HG03097 (cell line): ENCODE results near the gene P2RY6.
"Not testable (repeated sequence)": the region's sequence is repeated elsewhere in the genome, so short reads cannot be mapped to it uniquely, and the experiment has no call there.

Source experiments
- ATAC-seq: cut with Tn5 transposase; IDR thresholded peaks from one replicate; pipeline ENCODE4 v1.9.1; 2021; ENCODE audit not compliant: unreplicated experiment, low FRiP score

The P2RY6 gene, protein sequence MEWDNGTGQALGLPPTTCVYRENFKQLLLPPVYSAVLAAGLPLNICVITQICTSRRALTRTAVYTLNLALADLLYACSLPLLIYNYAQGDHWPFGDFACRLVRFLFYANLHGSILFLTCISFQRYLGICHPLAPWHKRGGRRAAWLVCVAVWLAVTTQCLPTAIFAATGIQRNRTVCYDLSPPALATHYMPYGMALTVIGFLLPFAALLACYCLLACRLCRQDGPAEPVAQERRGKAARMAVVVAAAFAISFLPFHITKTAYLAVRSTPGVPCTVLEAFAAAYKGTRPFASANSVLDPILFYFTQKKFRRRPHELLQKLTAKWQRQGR

DNA sequence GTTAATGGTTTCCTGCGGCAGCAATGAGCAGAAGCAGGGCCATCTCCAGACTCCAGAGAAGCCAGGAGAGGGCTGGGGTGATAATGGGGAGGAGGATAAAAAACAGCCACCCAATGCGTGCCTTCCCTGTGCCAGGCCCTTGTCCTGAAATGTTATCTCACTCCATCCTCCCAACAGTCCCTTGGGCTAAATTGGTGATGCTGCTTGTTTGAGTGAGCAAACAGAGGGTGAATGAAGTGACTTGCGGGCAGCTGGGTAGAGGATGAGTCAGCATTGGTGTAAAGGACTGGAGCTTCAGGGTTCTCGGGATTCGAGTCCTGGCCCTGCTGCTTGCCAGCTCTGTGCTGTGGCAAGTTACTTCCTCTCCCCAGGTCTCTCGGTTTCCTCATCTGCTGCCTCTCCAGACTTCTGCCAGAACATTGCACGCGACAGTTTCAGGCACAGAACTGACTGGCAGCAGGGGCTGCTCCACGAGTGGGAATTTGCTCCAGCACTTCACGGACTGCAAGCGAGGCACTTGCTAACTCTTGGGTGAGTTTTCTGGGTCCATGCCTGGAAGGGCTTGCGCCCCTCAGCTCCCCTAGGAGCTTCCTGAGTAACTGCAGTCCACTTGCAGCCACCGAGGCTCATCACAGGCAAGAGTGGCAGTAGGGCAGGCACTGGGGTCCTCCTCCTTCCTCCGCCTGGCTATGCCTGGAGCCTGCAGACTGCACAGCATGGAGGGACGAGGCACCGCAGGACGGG is at the start of gene P2RY6:
TSS of gene P2RY6 (plus strand) at position 403 of the 744 bp plus-strand sequence. CDS start 24,181 bp downstream, outside the sequence.
- ATAC-seq, result no peak

DNA sequence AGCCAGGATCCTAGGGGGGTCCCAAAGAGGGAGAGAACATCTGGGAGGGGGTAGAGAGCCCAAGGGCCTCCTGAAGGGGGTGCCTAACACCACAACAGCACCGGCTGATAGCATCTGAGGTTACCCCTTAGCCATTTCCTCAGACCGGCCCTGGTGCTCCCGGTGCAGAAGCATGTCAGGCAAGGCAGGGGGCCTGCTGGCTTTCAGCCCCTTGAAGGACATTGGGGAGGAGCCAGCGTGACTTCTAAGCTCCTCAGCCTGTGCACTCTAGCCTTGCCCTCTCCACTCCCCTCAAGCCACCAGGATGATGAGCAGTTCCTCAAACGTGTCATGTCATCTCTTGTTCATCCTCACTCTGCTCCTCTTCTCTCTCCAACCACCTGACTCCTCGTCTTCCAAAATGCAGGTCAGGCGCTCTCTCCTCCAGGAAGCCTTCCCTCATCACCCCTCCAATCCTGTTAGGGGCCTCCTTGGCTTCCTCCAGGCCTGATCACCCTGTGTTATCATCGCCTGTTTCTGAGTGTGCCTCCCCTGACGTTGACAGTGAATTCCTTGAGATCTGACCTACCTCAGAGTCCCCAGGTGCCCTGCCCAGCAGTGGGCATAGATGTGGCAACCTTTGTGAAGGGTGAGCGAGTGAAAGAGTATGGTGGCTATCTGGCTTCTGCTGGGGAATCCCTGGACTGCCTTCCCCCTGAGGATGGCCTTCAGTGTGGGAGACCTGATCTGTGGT is 48.0 kb upstream of the P2RY6 start:
- no peak for ATAC-seq

DNA sequence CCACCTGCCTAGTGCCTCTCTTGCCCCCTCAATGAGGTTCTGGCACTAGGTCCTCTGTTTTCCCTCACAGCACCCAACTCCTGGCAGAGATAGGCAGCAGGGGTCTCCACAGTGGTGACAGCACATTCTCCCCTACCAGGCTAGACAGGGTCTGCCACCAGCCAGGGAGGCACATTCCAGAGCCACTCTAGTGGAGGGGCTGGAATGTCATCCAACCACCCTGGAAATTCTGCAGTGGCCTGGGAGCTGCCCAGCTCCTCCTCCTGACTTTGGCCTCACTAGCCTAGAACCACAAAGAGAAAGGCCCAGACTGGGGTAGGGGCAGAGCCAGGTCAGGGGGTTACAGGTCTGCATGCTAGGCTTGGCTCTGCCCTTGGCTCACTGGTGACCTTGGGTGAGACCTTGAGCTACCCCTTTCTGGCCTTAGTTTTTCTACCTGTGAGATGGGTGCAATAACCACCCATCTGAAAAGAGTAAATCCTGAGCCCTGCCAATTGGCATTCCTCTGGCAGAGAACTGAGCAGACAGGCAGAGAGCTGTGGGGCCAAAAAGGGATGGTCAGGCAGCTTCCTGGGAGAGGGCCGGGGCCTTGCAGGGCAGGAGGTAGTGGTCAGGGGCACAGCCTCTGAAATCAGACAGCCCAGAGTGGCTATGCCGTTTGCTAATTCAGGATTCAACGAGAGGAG is 47.0 kb upstream of the P2RY6 start:
- no peak for ATAC-seq

DNA sequence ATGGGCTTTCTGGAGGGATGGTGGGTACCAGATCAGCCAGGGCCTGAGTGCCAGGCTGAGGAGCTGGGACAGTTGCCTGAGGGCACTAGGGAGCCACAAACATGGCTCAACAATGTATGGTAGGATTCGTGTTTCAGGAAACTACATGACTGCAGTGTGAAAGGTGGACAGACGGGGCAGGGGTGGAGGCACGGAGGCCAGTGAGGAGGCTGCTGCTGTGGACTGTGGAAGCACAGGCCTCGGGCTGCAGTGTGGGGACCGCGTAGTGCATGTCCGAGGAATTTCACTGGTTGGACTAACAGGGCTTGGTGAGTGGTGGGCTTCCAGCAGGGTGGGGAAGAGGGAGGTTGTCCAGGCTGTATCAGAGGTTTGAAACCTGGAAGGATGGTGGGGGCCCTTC is 46.3 kb upstream of the P2RY6 start:
- no peak for ATAC-seq

DNA sequence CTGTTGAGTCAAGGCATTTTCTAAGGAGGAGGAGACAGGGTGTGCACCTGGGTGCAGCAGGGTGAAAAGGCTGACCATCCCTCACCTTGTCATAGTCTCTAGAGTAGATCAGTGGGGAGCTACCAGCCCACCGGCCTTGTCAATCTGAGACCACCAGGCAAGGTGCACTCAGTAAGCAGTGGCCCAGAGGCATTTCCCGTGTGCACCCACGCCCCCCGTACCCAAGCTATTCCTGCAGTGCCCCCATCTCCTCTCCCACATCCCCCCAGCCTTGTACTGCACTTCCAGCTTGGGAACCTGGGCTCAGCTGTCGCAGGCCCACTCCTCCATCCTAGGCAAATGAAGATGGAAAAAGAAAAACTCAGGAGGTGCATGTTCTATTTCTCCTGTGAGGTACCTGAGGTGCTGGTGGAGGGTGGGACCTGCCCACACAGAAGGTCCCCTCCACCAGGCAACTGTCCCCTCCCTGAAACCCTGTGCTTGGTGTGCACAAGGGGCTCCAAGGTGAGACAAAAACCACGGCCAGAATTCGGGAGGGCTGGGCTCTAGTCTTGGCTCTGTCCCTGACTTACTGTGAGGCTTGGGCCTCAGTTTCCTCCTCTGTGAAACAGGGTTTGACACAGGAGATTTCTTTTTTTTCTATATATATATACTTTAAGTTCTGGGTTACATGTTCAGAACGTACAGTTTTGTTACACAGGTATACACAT is 45.7 kb upstream of the P2RY6 start:
- ATAC-seq, result no peak

DNA sequence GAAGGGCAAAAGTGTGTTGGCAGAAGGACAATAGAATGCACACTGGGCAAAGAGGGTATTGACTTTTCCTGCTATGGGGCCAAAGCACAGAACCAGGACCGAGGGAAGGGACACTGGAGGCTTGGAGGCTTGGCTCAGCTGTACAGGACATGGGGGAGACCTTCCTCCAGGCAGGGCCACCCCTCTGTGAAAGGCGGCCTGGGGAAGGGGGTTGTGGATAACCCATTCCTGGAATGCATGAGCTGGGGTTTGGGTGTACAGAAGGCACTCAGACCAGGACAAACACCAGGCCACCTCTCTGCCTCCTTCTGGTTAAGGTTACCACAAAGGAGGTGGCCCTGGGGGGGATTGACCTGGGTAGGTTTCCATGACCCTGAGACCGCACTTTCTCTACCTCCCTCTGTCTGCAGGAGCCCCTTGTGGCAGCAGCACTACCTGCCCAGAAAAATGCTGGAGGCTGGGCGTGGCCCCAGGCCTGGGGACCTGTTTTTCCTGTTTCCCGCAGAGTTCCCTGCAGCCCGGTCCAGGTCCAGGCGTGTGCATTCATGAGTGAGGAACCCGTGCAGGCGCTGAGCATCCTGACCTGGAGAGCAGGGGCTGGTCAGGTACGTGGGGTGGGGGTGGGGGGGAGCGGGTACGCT is 44.4 kb upstream of the P2RY6 start:
- no peak for ATAC-seq

DNA sequence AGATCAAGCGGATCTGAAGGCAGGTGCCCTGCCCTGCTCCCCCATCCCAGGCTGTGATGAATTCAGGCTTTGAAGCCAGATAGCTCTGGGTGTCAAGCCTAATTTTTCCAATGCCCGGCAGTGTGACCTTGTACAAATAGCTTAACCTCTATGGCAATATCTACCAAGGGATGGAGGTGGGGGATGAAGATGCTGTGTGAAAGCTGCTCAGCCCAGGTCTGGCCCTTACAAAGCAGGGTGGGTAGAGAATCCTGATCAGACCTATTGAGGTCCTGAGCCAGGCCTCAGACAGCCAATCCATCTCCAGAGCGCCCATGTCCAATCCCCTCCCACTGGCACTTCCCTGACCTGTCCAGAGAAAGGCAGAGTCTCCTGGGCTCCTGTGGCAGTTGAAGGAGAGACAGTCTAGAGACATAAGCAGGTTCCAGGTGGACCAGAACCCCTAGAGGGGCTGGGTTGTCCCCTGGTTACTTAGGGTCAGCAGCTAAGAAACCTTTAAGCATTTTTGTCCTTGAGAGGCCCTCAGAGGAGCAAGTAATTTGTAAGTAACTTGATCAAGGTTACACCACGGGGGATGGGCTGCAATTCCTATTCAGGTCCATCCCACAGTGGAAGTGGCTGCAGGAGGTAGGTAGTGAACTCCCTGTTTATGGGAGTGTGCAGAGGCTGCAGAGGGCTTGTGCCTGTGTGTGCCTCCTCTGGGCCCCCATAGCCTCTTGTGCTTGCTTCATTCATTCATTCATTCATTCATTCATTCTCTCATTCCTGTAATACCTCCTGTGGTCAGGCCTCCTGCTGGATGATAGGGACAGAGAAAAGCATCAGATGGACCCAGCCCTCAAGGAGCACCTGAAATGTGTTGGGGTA is 43.6 kb upstream of the P2RY6 start:
- ATAC-seq, result no peak

DNA sequence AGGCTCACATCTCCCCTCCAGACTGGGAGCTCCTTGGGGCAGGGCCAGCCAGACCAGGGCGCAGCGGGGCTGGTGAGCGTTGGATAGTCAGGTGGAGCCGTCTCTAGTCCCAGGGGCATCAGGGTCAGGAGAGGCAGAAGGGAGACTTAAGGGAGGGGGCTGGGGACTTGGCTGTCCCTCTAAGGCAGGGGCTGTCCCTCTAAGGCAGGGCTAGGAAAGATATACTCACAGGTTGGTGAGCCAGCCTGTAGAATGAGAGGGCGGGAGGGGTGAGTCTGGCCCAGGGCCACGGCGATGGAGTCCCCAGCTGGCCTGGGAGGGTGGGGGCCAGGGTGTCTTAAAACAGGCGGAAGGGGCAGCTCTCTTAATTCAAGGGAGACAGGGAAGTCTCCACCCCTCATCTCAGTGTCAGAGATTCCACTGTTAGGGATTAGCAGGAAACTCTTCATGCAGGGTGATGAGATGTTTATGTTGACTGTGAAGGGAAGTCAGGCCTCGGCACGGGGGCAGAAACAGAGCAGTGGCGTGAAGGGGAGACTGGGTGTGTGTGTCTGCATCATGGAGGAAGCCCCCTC is 42.7 kb upstream of the P2RY6 start:
- ATAC-seq, result no peak

DNA sequence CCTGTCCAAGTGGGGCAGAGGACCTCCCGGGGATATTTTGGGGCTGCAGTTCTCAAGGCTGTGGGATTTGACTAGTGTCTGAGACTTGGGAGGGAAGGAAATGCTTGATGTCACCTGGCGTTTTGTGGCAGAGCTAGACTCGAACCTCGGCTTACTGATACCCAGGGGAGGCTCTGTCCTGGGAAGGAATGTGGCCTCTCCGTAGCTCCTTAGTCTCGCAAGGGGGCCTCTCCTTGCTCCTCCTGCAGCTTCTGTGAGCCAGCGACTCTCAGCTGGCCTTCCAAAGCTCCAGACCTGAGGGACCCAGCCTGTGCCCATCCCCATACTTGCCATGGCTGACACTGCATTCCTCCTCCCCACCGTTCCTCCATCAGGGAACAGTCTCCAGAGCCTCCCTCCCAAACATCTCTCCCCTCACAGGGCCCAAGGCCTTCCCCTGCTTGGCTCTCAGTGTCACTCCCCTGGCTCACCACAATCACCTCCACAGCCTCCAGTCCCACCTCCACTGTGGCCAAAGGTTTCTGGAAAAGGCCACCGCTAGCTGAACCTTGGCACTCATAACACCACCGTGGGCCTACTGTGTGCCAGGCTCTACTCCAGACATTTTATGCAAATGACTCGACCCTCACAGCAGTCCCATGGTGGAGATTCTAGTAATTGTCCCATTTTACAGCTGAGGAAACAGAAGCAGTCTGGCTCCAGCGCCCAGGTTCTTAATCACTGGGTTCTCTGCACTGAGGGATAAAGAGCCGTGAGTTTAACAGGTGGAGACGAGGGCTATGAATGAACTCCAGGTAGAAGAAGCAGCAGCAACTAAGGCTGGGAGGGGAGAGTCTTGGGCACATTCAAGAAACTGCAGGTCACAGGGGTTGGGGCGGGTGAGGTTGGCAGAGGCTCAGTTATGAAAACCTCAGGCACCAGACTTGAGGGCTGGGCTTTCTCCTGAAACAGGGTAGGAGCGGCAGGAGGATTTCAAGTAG is 42.0 kb upstream of the P2RY6 start:
- no peak for ATAC-seq

DNA sequence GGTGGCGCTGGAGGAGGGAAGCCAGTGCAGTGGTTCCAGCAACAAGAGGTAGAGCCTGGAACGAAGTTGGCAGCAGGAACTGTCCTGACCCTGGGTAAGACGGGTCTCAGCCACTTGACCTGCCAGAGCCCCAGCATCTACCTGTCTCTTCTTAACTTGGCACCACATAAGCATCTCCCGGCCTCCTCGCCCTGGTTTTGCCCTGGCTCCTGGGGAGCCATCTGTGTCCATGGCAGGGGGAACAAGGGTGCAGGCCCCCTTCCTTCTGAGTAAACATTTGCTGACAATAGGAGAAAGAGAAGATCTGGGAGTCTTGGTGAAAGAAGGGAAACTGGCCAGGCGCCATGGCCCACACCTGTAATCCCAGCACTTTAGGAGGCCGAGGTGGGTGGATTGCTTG is 41.2 kb upstream of the P2RY6 start:
- no peak for ATAC-seq

DNA sequence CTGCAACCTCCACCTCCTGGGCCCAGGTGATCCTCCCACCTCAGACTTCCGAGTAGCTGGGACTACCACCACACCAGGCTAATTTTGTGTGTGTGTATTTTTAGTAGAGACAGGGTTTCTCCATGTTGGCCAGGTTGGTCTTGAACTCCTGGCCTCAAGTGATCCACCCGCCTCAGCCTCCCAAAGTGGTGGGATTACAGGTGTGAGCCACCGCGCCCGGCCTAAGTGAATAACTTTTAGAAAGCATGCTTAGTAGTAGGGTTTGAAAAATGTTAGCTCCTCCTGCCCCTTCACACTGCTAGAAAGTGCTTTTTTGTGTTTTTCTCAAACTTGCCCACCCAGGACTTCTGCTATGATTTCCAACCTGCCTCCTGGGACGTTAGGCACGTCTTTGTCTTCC is 39.7 kb upstream of the P2RY6 start:
- ATAC-seq, result not testable (repeated sequence)

DNA sequence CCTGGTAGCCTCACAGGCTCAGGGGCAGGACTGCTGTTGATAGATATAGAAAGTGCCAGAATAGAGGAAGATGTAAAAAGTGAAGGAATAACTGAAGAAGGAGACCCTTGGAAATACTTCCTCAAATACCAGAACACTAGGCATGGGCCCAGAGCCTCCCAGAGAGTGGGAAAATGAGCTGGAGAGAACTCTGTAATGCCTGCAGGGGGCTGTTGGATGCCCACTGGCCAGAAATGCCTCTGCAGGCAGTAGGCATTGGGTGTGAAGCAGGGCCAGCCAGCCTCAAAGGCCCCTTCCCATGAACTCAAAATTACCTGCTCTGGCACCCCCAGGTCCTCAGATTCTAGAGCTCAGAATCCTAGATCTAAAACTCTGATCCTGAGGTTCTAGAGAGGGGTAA is 38.9 kb upstream of the P2RY6 start:
- ATAC-seq, result no peak

DNA sequence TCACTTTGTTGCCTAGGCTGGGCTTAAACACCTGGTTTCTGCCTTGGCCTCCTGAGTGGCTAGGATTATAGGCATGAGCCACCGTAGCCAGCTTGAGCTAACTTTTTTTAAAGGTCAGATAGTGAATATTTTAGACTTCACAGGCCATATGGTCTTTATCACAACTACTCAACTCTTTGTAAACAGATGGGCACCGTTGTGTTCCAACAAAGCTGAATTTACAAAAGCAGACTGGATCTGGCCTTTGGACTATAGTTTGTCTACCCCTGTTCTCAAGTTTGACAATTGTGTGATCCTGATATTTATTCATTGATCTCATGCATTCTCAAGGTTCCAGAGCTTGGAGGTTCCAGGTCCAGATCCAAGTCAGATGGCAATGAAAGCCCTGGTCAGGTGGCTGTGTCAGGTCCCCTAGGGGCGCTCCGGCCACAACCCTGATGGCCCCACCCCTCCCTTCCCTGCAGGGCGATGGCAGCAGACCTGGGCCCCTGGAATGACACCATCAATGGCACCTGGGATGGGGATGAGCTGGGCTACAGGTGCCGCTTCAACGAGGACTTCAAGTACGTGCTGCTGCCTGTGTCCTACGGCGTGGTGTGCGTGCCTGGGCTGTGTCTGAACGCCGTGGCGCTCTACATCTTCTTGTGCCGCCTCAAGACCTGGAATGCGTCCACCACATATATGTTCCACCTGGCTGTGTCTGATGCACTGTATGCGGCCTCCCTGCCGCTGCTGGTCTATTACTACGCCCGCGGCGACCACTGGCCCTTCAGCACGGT is 38.3 kb upstream of the P2RY6 start:
- no peak for ATAC-seq

DNA sequence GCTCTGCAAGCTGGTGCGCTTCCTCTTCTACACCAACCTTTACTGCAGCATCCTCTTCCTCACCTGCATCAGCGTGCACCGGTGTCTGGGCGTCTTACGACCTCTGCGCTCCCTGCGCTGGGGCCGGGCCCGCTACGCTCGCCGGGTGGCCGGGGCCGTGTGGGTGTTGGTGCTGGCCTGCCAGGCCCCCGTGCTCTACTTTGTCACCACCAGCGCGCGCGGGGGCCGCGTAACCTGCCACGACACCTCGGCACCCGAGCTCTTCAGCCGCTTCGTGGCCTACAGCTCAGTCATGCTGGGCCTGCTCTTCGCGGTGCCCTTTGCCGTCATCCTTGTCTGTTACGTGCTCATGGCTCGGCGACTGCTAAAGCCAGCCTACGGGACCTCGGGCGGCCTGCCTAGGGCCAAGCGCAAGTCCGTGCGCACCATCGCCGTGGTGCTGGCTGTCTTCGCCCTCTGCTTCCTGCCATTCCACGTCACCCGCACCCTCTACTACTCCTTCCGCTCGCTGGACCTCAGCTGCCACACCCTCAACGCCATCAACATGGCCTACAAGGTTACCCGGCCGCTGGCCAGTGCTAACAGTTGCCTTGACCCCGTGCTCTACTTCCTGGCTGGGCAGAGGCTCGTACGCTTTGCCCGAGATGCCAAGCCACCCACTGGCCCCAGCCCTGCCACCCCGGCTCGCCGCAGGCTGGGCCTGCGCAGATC is 37.5 kb upstream of the P2RY6 start:
- no peak for ATAC-seq

DNA sequence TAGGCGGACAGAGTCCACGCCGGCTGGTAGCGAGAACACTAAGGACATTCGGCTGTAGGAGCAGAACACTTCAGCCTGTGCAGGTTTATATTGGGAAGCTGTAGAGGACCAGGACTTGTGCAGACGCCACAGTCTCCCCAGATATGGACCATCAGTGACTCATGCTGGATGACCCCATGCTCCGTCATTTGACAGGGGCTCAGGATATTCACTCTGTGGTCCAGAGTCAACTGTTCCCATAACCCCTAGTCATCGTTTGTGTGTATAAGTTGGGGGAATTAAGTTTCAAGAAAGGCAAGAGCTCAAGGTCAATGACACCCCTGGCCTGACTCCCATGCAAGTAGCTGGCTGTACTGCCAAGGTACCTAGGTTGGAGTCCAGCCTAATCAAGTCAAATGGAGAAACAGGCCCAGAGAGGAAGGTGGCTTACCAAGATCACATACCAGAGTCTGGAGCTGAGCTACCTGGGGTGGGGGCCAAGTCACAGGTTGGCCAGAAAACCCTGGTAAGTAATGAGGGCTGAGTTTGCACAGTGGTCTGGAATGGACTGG is 36.8 kb upstream of the P2RY6 start:
- ATAC-seq, result no peak
